Mesothelial cell of epicardium (in vitro differentiated cells): ENCODE results near the gene MTMR1. TPM values are rescaled to one million over a fixed set of nuclear protein-coding genes. Genes with fewer than 3 reads are reported as not detected.
A peak's percentile ranks its signal among the peaks of the same experiment; 100 is the strongest.

Experiments used
- DNase-seq, 2 experiments: peaks; one replicate each; pipeline ENCODE4 v3.0.0; 2021; ENCODE audit warnings: low spot score in 2 of 2; ENCODE audit not compliant: unreplicated experiment in 2 of 2
- H3K27ac Mint-ChIP-seq: 2 replicates; pipeline ENCODE4 v1.8.0; 2021; ENCODE audit warnings: mixed read lengths
- H3K27me3 Mint-ChIP-seq: 2 replicates; pipeline ENCODE4 v1.8.0; 2021; ENCODE audit warnings: low read depth, mixed read lengths
- H3K36me3 Mint-ChIP-seq: 2 replicates; pipeline ENCODE4 v1.8.0; 2021; ENCODE audit warnings: mixed read lengths
- H3K4me1 Mint-ChIP-seq: 2 replicates; pipeline ENCODE4 v1.8.0; 2021; ENCODE audit warnings: mixed read lengths
- H3K4me3 Mint-ChIP-seq: 2 replicates; pipeline ENCODE4 v1.8.0; 2021; ENCODE audit warnings: mild to moderate bottlenecking, moderate library complexity, mixed read lengths
- H3K9me3 Mint-ChIP-seq: 2 replicates; pipeline ENCODE4 v1.8.0; 2021; ENCODE audit warnings: mixed read lengths
- CTCF ChIP-seq: fragments of 200-600 bp; sonication (generic); IDR thresholded peaks from one replicate; pipeline ENCODE4 v1.5.0; 2021; ENCODE audit warnings: antibody characterized with exemption; ENCODE audit not compliant: unreplicated experiment
- total RNA-seq: library from RNA; stranded (reverse); gene quantifications from 3 replicates; pipeline ENCODE4 v1.2.1, GENCODE V29; 2021

Gene MTMR1
- total RNA-seq, 1 donor from 2014 or later: 38.1 TPM

- TF ChIP-seq CTCF: no peak
- Mint-ChIP-seq H3K4me1 (peaks cover 30% of the 10 kb centered on the region), H3K36me3 (peaks cover 4% of the 10 kb centered on the region), H3K9me3 (peaks cover 12% of the 10 kb centered on the region), H3K27me3 (no peaks in the 10 kb centered on the region), H3K27ac (peak overlapping the region; percentile 64), H3K4me3 (no peak overlapping the region)
- DNase-seq: no peak
Measured at GRCh38 chrX:150696866-150697265, 3.7 kb downstream of the MTMR1 start.

DNA sequence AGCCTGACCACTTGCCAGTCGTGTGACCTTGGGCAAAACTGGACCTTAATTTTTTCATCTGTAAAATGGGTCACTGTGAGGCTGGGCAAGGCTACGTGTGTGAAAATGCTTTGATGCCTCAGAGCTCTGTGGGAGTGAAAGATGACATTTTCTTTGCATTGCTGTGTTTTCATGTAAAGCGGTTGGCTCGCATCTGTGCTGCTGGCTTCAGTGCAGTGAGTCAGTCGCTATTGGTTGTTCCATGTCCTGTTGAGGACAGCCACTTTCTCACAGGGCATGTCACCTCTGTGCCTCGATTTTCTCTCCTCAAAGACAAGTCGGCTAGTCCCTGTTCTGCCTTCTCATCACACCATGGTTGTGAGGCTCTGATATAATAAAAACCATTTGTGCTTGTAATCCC lies 4.4 kb downstream of the MTMR1 start:
- peak overlapping the region; percentile 64 for H3K27ac Mint-ChIP-seq
- H3K4me1 Mint-ChIP-seq: peaks cover 26% of the 10 kb centered on the region
- no peak for TF ChIP-seq CTCF

GRCh38 chrX:150698981-150699380 lies 5.8 kb downstream of the MTMR1 start:
- no peak overlapping the region for H3K27ac Mint-ChIP-seq
- H3K36me3 Mint-ChIP-seq: peaks cover 7% of the 10 kb centered on the region
- no peak overlapping the region for H3K4me3 Mint-ChIP-seq
- peaks cover 25% of the 10 kb centered on the region for H3K4me1 Mint-ChIP-seq
- H3K27me3 Mint-ChIP-seq: no peaks in the 10 kb centered on the region
- peaks cover 18% of the 10 kb centered on the region for H3K9me3 Mint-ChIP-seq
- no peak for DNase-seq
- TF ChIP-seq CTCF: no peak

More for the DNA sequence above, 4.4 kb downstream of the MTMR1 start:
- Mint-ChIP-seq H3K36me3 (peaks cover 4% of the 10 kb centered on the region), H3K27me3 (no peaks in the 10 kb centered on the region), H3K4me3 (no peak overlapping the region), H3K9me3 (peaks cover 12% of the 10 kb centered on the region)
- DNase-seq: no peak

DNA sequence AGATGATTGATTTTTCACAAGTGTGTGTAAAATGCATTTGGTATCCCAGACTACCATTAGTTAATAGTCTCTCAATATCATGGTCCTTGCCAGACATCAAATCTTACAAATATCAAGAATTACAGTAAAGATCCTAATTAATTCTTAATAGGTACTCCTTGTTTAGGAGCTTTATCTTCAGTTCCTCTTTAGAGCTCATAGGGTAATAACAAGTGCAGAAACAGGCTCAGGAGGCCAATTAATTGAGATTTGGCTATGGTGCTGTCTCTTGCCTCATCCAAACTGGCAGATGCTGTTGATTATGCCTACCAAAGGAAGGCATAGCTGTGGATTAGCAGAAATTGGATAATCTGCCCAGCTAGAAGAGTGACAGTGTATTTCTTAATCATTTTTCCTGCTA lies 6.9 kb downstream of the MTMR1 start:
- H3K27ac Mint-ChIP-seq: no peak overlapping the region
- no peak for DNase-seq
- H3K9me3 Mint-ChIP-seq: peaks cover 25% of the 10 kb centered on the region
- H3K4me1 Mint-ChIP-seq: peaks cover 17% of the 10 kb centered on the region
- H3K36me3 Mint-ChIP-seq: peaks cover 14% of the 10 kb centered on the region
- H3K27me3 Mint-ChIP-seq: no peaks in the 10 kb centered on the region
- no peak overlapping the region for H3K4me3 Mint-ChIP-seq
- TF ChIP-seq CTCF: no peak

DNA sequence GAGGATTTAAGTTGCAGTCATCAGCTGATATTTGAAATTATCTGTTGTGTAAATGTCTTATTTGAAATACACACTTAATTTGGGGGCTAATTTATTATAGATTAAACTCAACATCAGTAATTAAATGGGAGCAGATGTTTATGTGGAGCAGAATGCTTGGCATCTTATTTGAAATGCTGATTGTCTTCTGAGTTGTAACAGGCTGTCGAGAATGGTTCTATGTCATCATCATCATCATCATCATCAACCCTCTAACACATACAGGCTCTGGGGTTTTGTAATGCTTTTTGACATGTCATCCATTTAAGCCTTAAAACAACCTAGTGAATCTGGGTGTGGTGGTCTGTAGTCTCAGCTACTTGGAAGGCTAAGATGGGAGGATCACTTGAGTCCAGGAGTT lies 8.2 kb downstream of the MTMR1 start:
- Mint-ChIP-seq H3K27me3 (no peaks in the 10 kb centered on the region), H3K9me3 (peaks cover 27% of the 10 kb centered on the region), H3K4me1 (peaks cover 7% of the 10 kb centered on the region), H3K27ac (no peak overlapping the region), H3K4me3 (no peak overlapping the region), H3K36me3 (peaks cover 15% of the 10 kb centered on the region)
- no peak for TF ChIP-seq CTCF
- no peak for DNase-seq

DNA sequence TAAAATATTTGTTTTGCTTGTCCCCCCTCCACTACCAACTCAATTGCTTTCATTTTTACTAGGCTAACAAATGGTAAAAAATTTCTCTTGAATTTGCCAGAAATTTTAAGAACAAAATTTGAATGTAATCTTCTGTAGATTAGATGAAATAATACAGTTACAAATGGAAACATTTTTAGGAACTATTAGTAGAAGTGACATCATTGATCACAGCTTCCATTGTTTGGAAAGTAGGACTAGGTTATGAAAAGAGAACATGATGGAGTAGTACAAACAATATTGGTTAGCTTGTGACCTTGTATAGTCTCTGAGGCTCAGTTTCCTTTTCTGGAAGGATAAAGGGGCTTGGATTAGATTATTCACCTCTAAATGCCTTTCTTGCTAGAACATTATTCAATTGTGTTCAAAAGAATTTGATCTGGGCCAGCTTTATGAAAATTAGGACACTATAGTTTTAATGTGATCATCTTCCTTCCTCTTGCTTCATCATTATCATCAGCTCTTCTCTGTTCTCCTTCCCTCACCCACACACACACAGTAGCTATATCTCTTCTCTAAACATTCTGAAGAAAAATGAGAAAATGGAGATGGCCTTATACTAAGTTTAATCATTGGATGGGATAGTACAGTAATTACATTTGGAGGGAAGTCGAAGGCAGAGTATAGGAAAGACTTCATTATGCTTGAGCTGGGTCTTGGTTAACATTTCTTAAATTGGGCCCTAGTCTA lies 9.9 kb downstream of the MTMR1 start:
- Mint-ChIP-seq H3K9me3 (peaks cover 29% of the 10 kb centered on the region), H3K27me3 (no peaks in the 10 kb centered on the region), H3K27ac (no peak overlapping the region), H3K4me1 (no peaks in the 10 kb centered on the region), H3K4me3 (no peak overlapping the region), H3K36me3 (peaks cover 16% of the 10 kb centered on the region)
- DNase-seq: no peak
- TF ChIP-seq CTCF: no peak
